Uterus (tissue), 2 donors: ENCODE results near the gene B3GLCT.

Experiments used
- POLR2A ChIP-seq, 2 donors: fragments of 450-650 bp; IDR thresholded peaks; one replicate each; pipeline ENCODE4 v1.6.1; 2016; ENCODE audit warnings: antibody characterized with exemption in 2 of 2, mild to moderate bottlenecking in 1 of 2, moderate library complexity in 1 of 2
- TF ChIP-seq, protein P1 (sequence below), 4 experiments: fragments of 200-600 bp in 2 of 4; fragments of 450-650 bp in 2 of 4; sonication (generic) in 2 of 4; IDR thresholded peaks; one replicate each; pipeline ENCODE4 v1.5.1; 2016 to 2019; ENCODE audit warnings: antibody characterized with exemption in 4 of 4, mild to moderate bottlenecking in 2 of 4, moderate library complexity in 1 of 4

DNA sequence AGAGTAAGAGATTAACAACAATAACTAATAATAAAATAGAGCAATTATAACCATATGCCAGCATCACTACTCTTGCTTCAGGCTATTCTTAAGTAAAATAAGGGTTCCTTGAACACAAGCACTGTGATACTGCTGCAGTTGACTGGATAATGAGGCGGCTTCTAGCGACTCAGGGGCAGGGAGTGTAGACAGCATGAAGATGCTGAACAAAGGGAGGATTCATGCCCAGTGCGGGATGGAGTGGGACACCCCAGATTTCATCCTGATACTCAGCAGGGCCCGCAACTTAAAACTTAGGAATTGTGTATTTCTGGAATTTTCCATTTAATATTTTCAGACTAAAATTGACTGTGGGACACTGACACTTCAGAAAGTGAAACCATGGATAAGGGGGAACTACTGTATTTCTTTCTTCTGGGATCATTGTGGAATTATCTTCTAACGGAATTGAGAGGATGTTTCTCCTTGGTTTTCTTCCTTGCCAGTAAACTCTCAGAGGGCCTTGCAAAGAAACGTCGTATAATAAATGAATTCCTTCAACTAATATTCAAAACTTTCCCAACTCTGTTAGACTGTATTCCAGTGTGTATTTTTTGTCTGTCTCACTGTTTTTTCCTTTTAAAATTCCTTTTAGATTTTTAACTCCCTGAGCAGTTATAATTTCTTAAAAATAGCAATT is 127.5 kb downstream of the B3GLCT start:
- TF ChIP-seq, protein P1, sequence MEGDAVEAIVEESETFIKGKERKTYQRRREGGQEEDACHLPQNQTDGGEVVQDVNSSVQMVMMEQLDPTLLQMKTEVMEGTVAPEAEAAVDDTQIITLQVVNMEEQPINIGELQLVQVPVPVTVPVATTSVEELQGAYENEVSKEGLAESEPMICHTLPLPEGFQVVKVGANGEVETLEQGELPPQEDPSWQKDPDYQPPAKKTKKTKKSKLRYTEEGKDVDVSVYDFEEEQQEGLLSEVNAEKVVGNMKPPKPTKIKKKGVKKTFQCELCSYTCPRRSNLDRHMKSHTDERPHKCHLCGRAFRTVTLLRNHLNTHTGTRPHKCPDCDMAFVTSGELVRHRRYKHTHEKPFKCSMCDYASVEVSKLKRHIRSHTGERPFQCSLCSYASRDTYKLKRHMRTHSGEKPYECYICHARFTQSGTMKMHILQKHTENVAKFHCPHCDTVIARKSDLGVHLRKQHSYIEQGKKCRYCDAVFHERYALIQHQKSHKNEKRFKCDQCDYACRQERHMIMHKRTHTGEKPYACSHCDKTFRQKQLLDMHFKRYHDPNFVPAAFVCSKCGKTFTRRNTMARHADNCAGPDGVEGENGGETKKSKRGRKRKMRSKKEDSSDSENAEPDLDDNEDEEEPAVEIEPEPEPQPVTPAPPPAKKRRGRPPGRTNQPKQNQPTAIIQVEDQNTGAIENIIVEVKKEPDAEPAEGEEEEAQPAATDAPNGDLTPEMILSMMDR (IDR thresholded peaks at IDR 0.05): no peak
- no peak for TF ChIP-seq POLR2A (IDR thresholded peaks at IDR 0.05)
